B cell (primary cell): ENCODE measurements around the gene ENO4. TPM values are rescaled to one million over a fixed set of nuclear protein-coding genes. Genes with fewer than 3 reads are reported as not detected.

Source experiments
- ATAC-seq: fragments of 200-7000 bp; cut with Tn5 transposase; one replicate; pipeline ENCODE4 v1.10.0; 2021; ENCODE audit warnings: low read depth, mild to moderate bottlenecking, moderate number of reproducible peaks, moderate library complexity
- CTCF ChIA-PET: fragments of 350-600 bp; sonication (Branson Sonifier 250); formaldehyde crosslinking; loops from one replicate; lab custom pipeline; 2021; ENCODE audit warnings: antibody characterized with exemption, inconsistent platforms; lab: Charles Lee
- POLR2A ChIA-PET: fragments of 350-600 bp; sonication (Branson Sonifier 250); formaldehyde crosslinking; loops from one replicate; lab custom pipeline; 2021; ENCODE audit warnings: antibody characterized with exemption; lab: Charles Lee
- DNase-seq: peaks from one replicate; pipeline ENCODE4 v3.0.0; 2013
- H2AFZ ChIP-seq: 2 replicates; pipeline ENCODE4 v1.6.1; 2012; ENCODE audit warnings: mild to moderate bottlenecking, low read depth, low read length; ENCODE audit not compliant: insufficient read depth, poor library complexity, severe bottlenecking
- H3K27ac ChIP-seq, 2 donors: 1 replicate in 1 of 2; 2 replicates in 1 of 2; pipeline ENCODE4 v1.5.1; 2012 to 2013; ENCODE audit warnings: low read length in 2 of 2, mild to moderate bottlenecking in 2 of 2, moderate library complexity in 1 of 2
- H3K27me3 ChIP-seq, 4 experiments: fragments of 200-600 bp in 1 of 4; sonication (generic) in 1 of 4; replicated peaks in 1 of 4; 1 replicate in 2 of 4; 2 replicates in 2 of 4; pipeline versions ENCODE4 v1.6.1 to v1.7.0; 2013 to 2016; ENCODE audit warnings: low read length in 3 of 4, mild to moderate bottlenecking in 2 of 4, mixed read lengths in 1 of 4, moderate library complexity in 1 of 4; ENCODE audit not compliant: insufficient read depth in 4 of 4, control insufficient read depth in 3 of 4; ENCODE audit errors: control extremely low read depth in 1 of 4
- H3K36me3 ChIP-seq, 2 experiments: replicated peaks in 1 of 2; 1 replicate in 1 of 2; 2 replicates in 1 of 2; pipeline versions ENCODE4 v1.6.1 to v1.7.1; 2013; ENCODE audit warnings: low read length in 1 of 2; ENCODE audit not compliant: insufficient read depth in 2 of 2, control insufficient read depth in 1 of 2; ENCODE audit errors: control extremely low read depth in 1 of 2, extremely low read depth in 1 of 2
- H3K4me1 ChIP-seq, 2 donors: fragments of 200-600 bp in 1 of 2; sonication (generic) in 1 of 2; 1 replicate in 1 of 2; 2 replicates in 1 of 2; pipeline versions ENCODE4 v1.5.1 to v1.6.1; 2013 to 2017; ENCODE audit warnings: low read length in 2 of 2; ENCODE audit not compliant: control insufficient read depth in 2 of 2, insufficient read depth in 2 of 2
- H3K4me2 ChIP-seq: replicated peaks from 2 replicates; pipeline ENCODE3; 2012; ENCODE audit warnings: mild to moderate bottlenecking, low read depth, low read length; ENCODE audit not compliant: poor library complexity, severe bottlenecking
- H3K4me3 ChIP-seq, 5 experiments: fragments of 200-600 bp in 1 of 5; sonication (generic) in 1 of 5; 1 replicate in 3 of 5; 2 replicates in 2 of 5; pipeline versions ENCODE4 v1.5.1 to v1.7.0; 2011 to 2016; ENCODE audit warnings: low read length in 4 of 5, mild to moderate bottlenecking in 4 of 5, low read depth in 2 of 5, control low read depth in 1 of 5, moderate library complexity in 1 of 5; ENCODE audit not compliant: insufficient read depth in 1 of 5; ENCODE audit errors: control extremely low read depth in 1 of 5, extremely low read depth in 1 of 5
- H3K79me2 ChIP-seq: fragments of 200-600 bp; sonication (generic); one replicate; pipeline ENCODE4 v1.6.0; 2016; ENCODE audit warnings: low read length; ENCODE audit not compliant: control insufficient read depth, insufficient read depth
- H3K9ac ChIP-seq: fragments of 200-600 bp; sonication (generic); 2 replicates; pipeline ENCODE4 v1.6.1; 2017; ENCODE audit warnings: mild to moderate bottlenecking, low read length, moderate library complexity
- H3K9me3 ChIP-seq, 3 donors: one replicate each; pipeline versions ENCODE4 v1.6.1 to v1.7.1; 2013; ENCODE audit warnings: low read length in 2 of 3; ENCODE audit not compliant: control insufficient read depth in 2 of 3, insufficient read depth in 1 of 3; ENCODE audit errors: control extremely low read depth in 1 of 3
- H4K20me1 ChIP-seq: 2 replicates; pipeline ENCODE4 v1.6.0; 2012; ENCODE audit warnings: mild to moderate bottlenecking, low read length; ENCODE audit not compliant: insufficient read depth, control insufficient read depth, poor library complexity, severe bottlenecking
- H3K27ac Mint-ChIP-seq: one replicate; pipeline ENCODE4 v1.8.0; 2021; ENCODE audit warnings: mixed read lengths
- H3K27me3 Mint-ChIP-seq: one replicate; pipeline ENCODE4 v1.8.0; 2021; ENCODE audit warnings: mixed read lengths
- H3K4me1 Mint-ChIP-seq: one replicate; pipeline ENCODE4 v1.8.0; 2021; ENCODE audit warnings: mixed read lengths
- H3K4me3 Mint-ChIP-seq: one replicate; pipeline ENCODE4 v1.8.0; 2021; ENCODE audit warnings: mixed read lengths
- H3K9me3 Mint-ChIP-seq: one replicate; pipeline ENCODE4 v1.8.0; 2022; ENCODE audit warnings: mixed read lengths; ENCODE audit not compliant: insufficient read depth
- EZH2 ChIP-seq: IDR thresholded peaks from 2 replicates; pipeline ENCODE4 v1.6.1; 2012; ENCODE audit warnings: borderline replicate concordance, low read depth, mild to moderate bottlenecking, moderate library complexity, low read length; ENCODE audit not compliant: insufficient read depth, poor library complexity, severe bottlenecking
- WGBS: methylation state at CpG from one replicate; pipeline ENCODE4 v1.1.5; 2013; ENCODE audit warnings: missing lambda C conversion rate; ENCODE audit not compliant: insufficient coverage; 5-methylcytosine and 5-hydroxymethylcytosine counted together
- intact Hi-C: fragments of 100-400 bp; cut with micrococcal nuclease; formaldehyde crosslinking; loops from one replicate; pipeline ENCODE4 v1.10.0; 2022
- polyA plus RNA-seq: library from polyadenylated mRNA; depleted of rRNA; stranded (reverse); fragments of >200 nt; gene quantifications from 2 replicates; pipeline ENCODE4 v1.2.3, GENCODE V29; 2012
- total RNA-seq, 2 donors: library from RNA; stranded (reverse); fragments of 120-200 nt in 1 of 2; gene quantifications; 1 replicate in 1 of 2; 2 replicates in 1 of 2; pipeline versions ENCODE4 v1.2.3 to v1.2.4, GENCODE V29; 2013 to 2022
- TF ChIP-seq, protein P1 (sequence below): fragments of 200-600 bp; IDR thresholded peaks from one replicate; pipeline ENCODE4 v1.8.0; 2022; ENCODE audit warnings: antibody characterized with exemption, mild to moderate bottlenecking

Gene ENO4
- total and polyA plus RNA-seq, 2 donors (not counting 1 experiment from before 2014, with no cell fraction given), result 0.07 to 0.37 TPM

DNA sequence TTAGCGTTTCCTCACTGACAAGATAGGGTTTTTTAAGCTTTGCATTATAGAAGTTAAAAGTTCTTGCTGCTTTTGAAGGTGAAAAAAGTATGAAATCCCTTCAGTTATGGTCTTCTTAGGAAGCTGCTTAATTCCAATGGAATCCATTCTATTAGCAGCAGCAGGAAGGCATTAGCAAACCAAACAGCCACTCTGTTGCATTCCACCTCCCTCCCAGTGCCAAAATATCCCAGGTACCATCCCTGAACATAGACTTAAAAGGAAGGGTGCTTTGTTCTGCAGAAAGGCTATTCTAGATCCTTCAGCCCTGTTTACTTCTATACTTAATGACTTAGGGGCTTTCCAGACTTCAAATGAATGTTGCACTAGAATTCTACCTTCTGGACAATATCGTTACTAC is 23.8 kb downstream of the ENO4 start:
- Histone ChIP-seq H3K27ac (no peak overlapping the region), H3K36me3 (no peaks in the 10 kb centered on the region), H3K9me3 (no peaks in the 10 kb centered on the region), H3K4me2 (no peak overlapping the region), H3K79me2 (no peaks in the 10 kb centered on the region), H3K4me1 (no peaks in the 10 kb centered on the region), H4K20me1 (no peaks in the 10 kb centered on the region), H3K27me3 (no peaks in the 10 kb centered on the region), H3K4me3 (no peak overlapping the region), H3K9ac (no peak overlapping the region), H2AFZ (no peak overlapping the region)
- ChIA-PET CTCF (no interaction called here), POLR2A (no interaction called here)
- no peaks in the 10 kb centered on the region for H3K4me1 Mint-ChIP-seq
- H3K27me3 Mint-ChIP-seq, result peaks cover 4% of the 10 kb centered on the region
- no peak for DNase-seq
- WGBS, result no CpG with 5 or more reads among the region's 2 CpGs
- H3K9me3 Mint-ChIP-seq, result peaks cover 4% of the 10 kb centered on the region
- TF ChIP-seq, protein P1, sequence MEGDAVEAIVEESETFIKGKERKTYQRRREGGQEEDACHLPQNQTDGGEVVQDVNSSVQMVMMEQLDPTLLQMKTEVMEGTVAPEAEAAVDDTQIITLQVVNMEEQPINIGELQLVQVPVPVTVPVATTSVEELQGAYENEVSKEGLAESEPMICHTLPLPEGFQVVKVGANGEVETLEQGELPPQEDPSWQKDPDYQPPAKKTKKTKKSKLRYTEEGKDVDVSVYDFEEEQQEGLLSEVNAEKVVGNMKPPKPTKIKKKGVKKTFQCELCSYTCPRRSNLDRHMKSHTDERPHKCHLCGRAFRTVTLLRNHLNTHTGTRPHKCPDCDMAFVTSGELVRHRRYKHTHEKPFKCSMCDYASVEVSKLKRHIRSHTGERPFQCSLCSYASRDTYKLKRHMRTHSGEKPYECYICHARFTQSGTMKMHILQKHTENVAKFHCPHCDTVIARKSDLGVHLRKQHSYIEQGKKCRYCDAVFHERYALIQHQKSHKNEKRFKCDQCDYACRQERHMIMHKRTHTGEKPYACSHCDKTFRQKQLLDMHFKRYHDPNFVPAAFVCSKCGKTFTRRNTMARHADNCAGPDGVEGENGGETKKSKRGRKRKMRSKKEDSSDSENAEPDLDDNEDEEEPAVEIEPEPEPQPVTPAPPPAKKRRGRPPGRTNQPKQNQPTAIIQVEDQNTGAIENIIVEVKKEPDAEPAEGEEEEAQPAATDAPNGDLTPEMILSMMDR, result no peak
- TF ChIP-seq EZH2, result no peak
- no peak overlapping the region for H3K27ac Mint-ChIP-seq
- intact Hi-C loops, result no loop called here
- no peak overlapping the region for H3K4me3 Mint-ChIP-seq
- no peak for ATAC-seq

DNA sequence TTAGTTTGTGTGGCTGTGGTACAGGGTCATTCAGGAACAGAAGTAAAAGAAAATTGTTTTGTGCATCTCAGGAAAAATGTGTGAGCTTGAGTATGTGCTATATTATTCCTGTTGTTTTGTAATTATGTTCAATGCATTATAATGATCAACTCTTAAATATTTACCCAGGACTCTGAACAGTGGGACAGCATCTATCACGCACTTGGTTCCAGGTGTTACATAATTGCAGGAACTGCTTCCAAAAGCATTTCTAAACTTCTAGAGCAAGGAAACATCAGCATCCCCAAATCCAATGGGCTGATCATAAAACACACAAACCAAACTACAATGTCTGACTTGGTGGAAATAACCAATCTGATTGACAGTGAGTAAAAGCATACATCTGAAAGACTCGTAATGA is 26.6 kb downstream of the ENO4 start:
- Mint-ChIP-seq H3K4me1 (no peaks in the 10 kb centered on the region), H3K4me3 (no peak overlapping the region), H3K27me3 (peaks cover 8% of the 10 kb centered on the region), H3K9me3 (peaks cover 4% of the 10 kb centered on the region), H3K27ac (no peak overlapping the region)
- ChIA-PET POLR2A (no interaction called here), CTCF (no interaction called here)
- H3K9ac ChIP-seq, result no peak overlapping the region
- no peaks in the 10 kb centered on the region for H3K79me2 ChIP-seq
- intact Hi-C loops, result no loop called here
- no peak overlapping the region for H3K4me2 ChIP-seq
- no peaks in the 10 kb centered on the region for H3K4me1 ChIP-seq
- DNase-seq (no peak), ATAC-seq (no peak)
- H2AFZ ChIP-seq, result no peak overlapping the region
- 100% methylated on average over 1 of the region's 2 CpGs for WGBS
- no peak overlapping the region for H3K27ac ChIP-seq
- H4K20me1 ChIP-seq, result no peaks in the 10 kb centered on the region
- no peak for TF ChIP-seq EZH2
- TF ChIP-seq, protein P1, result no peak
- no peaks in the 10 kb centered on the region for H3K27me3 ChIP-seq
- no peak overlapping the region for H3K4me3 ChIP-seq
- no peaks in the 10 kb centered on the region for H3K9me3 ChIP-seq
- no peaks in the 10 kb centered on the region for H3K36me3 ChIP-seq
